HCT116 (cell line): ENCODE measurements around the gene NHERF1. TPM values are rescaled to one million over a fixed set of nuclear protein-coding genes. Genes with fewer than 3 reads are reported as not detected.

Experiments
- ATAC-seq: fragments of 200-7000 bp; cut with Tn5 transposase; 2 replicates; pipeline ENCODE4 v1.9.1; 2020; ENCODE audit warnings: mild to moderate bottlenecking, moderate library complexity
- BruUV-seq: library from RNA; stranded (reverse); fragments of 400-500 nt; replicated peaks from 2 replicates; lab custom pipeline; 2021; lab: Mats Ljungman, UMichigan
- CTCF ChIA-PET: fragments of 300-600 bp; sonication (Branson Sonifier 250); formaldehyde crosslinking; loops from one replicate; lab custom pipeline; 2021; ENCODE audit warnings: antibody characterized with exemption; lab: Charles Lee
- POLR2A ChIA-PET: fragments of 300-600, 350-600 bp; sonication (Branson Sonifier 250); formaldehyde crosslinking; loops from one replicate; lab custom pipeline; 2021; ENCODE audit warnings: antibody characterized with exemption; lab: Charles Lee
- RAD21 ChIA-PET, 2 experiments: fragments of 300-600 bp; sonication (Branson Sonifier 250); formaldehyde crosslinking; loops; one replicate each; lab custom pipeline; 2023; ENCODE audit warnings: low total read pairs in 2 of 2; ENCODE audit not compliant: uncharacterized antibody in 2 of 2, unreplicated experiment in 2 of 2, low non-redundant PET in 1 of 2; lab: Charles Lee
- DNase-seq: peaks from one replicate; pipeline ENCODE4 v3.0.0-alpha.2; 2010; ENCODE audit warnings: low read depth, low spot score
- H2AFZ ChIP-seq: fragments of 200-600 bp; shearing (Covaris generic), sonication (generic); 2 replicates; pipeline ENCODE4 v1.6.1; 2017; ENCODE audit warnings: low read depth, mixed run types, mixed read lengths, antibody characterized with exemption, low read length; ENCODE audit not compliant: poor library complexity, severe bottlenecking
- H3K27ac ChIP-seq: 2 replicates; pipeline ENCODE4 v1.5.1; 2012; ENCODE audit warnings: low read depth, low read length
- H3K27me3 ChIP-seq: fragments of 200-600 bp; sonication (generic); 2 replicates; pipeline ENCODE4 v1.6.1; 2016; ENCODE audit warnings: mixed run types, low read length, mixed read lengths; ENCODE audit not compliant: insufficient read depth
- H3K36me3 ChIP-seq, 2 experiments: fragments of 200-500 bp in 1 of 2; fragments of 200-600 bp in 1 of 2; sonication (Bioruptor generic) in 1 of 2; sonication (generic) in 1 of 2; 2 replicates each; pipeline versions ENCODE4 v1.5.1 to v1.6.1; 2014 to 2016; ENCODE audit warnings: low read length in 2 of 2, inconsistent platforms in 1 of 2, mixed read lengths in 1 of 2, mixed run types in 1 of 2; ENCODE audit not compliant: insufficient read depth in 2 of 2, control insufficient read depth in 1 of 2
- H3K4me1 ChIP-seq, 2 experiments: fragments of 200-600 bp in 1 of 2; sonication (generic) in 1 of 2; 2 replicates each; pipeline versions ENCODE4 v1.5.1 to v1.6.1; 2012 to 2017; ENCODE audit warnings: low read length in 2 of 2, inconsistent platforms in 1 of 2, mild to moderate bottlenecking in 1 of 2, mixed read lengths in 1 of 2, mixed run types in 1 of 2, moderate library complexity in 1 of 2; ENCODE audit not compliant: insufficient read depth in 2 of 2, control insufficient read depth in 1 of 2
- H3K4me2 ChIP-seq: fragments of 200-600 bp; sonication (generic); 2 replicates; pipeline ENCODE4 v1.6.1; 2017; ENCODE audit warnings: mixed run types, low read length, mixed read lengths
- H3K4me3 ChIP-seq, 2 experiments: fragments of 200-600 bp in 1 of 2; sonication (generic) in 1 of 2; replicated peaks in 1 of 2; 2 replicates each; pipeline ENCODE4 v1.5.1; 2011 to 2016; ENCODE audit warnings: low read length in 2 of 2, control low read depth in 1 of 2, low read depth in 1 of 2, mild to moderate bottlenecking in 1 of 2, mixed read lengths in 1 of 2, mixed run types in 1 of 2
- H3K79me2 ChIP-seq: fragments of 200-600 bp; sonication (generic); 2 replicates; pipeline ENCODE4 v1.6.1; 2017; ENCODE audit warnings: mild to moderate bottlenecking, mixed run types, low read length, moderate library complexity, mixed read lengths; ENCODE audit not compliant: insufficient read depth
- H3K9ac ChIP-seq: fragments of 200-600 bp; sonication (generic); 2 replicates; pipeline ENCODE4 v1.6.1; 2016; ENCODE audit warnings: low read length, mixed read lengths
- H3K9me2 ChIP-seq: fragments of 200-600 bp; sonication (generic), shearing (Covaris generic); 2 replicates; pipeline ENCODE4 v1.6.1; 2017; ENCODE audit warnings: mixed run types, mild to moderate bottlenecking, moderate library complexity; ENCODE audit not compliant: insufficient read depth
- H3K9me3 ChIP-seq, 2 experiments: fragments of 200-500 bp in 1 of 2; fragments of 200-600 bp in 1 of 2; sonication (Bioruptor generic) in 1 of 2; sonication (generic) in 1 of 2; 2 replicates each; pipeline ENCODE4 v1.6.1; 2014 to 2017; ENCODE audit warnings: low read length in 2 of 2, mixed read lengths in 2 of 2, inconsistent platforms in 1 of 2, low read depth in 1 of 2, mild to moderate bottlenecking in 1 of 2, mixed run types in 1 of 2, moderate library complexity in 1 of 2; ENCODE audit not compliant: control insufficient read depth in 1 of 2, insufficient read depth in 1 of 2
- H4K20me1 ChIP-seq: fragments of 200-600 bp; sonication (generic), shearing (Covaris generic); 2 replicates; pipeline ENCODE4 v1.6.1; 2017; ENCODE audit warnings: mixed run types, mild to moderate bottlenecking, moderate library complexity; ENCODE audit not compliant: insufficient read depth
- ATF3 ChIP-seq: IDR thresholded peaks from 2 replicates; pipeline ENCODE4 v1.6.1; 2012
- CBX3 ChIP-seq: IDR thresholded peaks from 2 replicates; pipeline ENCODE4 v1.6.1; 2012; ENCODE audit warnings: low read depth
- CEBPB ChIP-seq: IDR thresholded peaks from 2 replicates; pipeline ENCODE4 v1.6.1; 2012; ENCODE audit warnings: low read depth
- EGR1 ChIP-seq: IDR thresholded peaks from 2 replicates; pipeline ENCODE4 v1.6.1; 2012; ENCODE audit warnings: low read depth
- ELF1 ChIP-seq: IDR thresholded peaks from 2 replicates; pipeline ENCODE4 v1.6.1; 2012; ENCODE audit warnings: low read depth, borderline replicate concordance
- EZH2 ChIP-seq: fragments of 200-600 bp; sonication (generic); IDR thresholded peaks from 2 replicates; pipeline ENCODE4 v1.6.1; 2017; ENCODE audit warnings: antibody characterized with exemption, mixed run types
- MAX ChIP-seq: IDR thresholded peaks from 2 replicates; pipeline ENCODE4 v1.6.1; 2012
- POLR2A ChIP-seq: IDR thresholded peaks from 2 replicates; pipeline ENCODE4 v1.7.0; 2011; ENCODE audit warnings: borderline replicate concordance; ENCODE audit not compliant: insufficient read depth, insufficient read length; ENCODE audit errors: extremely low read depth
- POLR2AphosphoS5 ChIP-seq: IDR thresholded peaks from 2 replicates; pipeline ENCODE4 v1.6.1; 2011; ENCODE audit warnings: mild to moderate bottlenecking, low read depth, low read length, moderate library complexity
- RAD21 ChIP-seq: IDR thresholded peaks from 2 replicates; pipeline ENCODE4 v1.6.1; 2012; ENCODE audit warnings: low read depth, mild to moderate bottlenecking
- REST ChIP-seq: IDR thresholded peaks from 2 replicates; pipeline ENCODE4 v1.6.1; 2012; ENCODE audit warnings: low read depth
- SIN3A ChIP-seq: IDR thresholded peaks from 2 replicates; pipeline ENCODE4 v1.6.1; 2012; ENCODE audit warnings: low read depth
- SP1 ChIP-seq: IDR thresholded peaks from 2 replicates; pipeline ENCODE4 v1.6.1; 2012; ENCODE audit warnings: low read depth
- SRF ChIP-seq: IDR thresholded peaks from 2 replicates; pipeline ENCODE4 v1.6.1; 2012; ENCODE audit warnings: low read depth
- TCF7L2 ChIP-seq: IDR thresholded peaks from 2 replicates; pipeline ENCODE4 v1.7.0; 2011; ENCODE audit warnings: borderline replicate concordance, inconsistent platforms; ENCODE audit not compliant: insufficient read depth, insufficient read length; ENCODE audit errors: extremely low read depth
- ZNF274 ChIP-seq: fragments of 200-500 bp; sonication (Bioruptor generic); IDR thresholded peaks from 2 replicates; pipeline ENCODE4 v1.6.1; 2014; ENCODE audit warnings: mild to moderate bottlenecking, low read depth, low read length, inconsistent platforms
- intact Hi-C: fragments of 100-400 bp; cut with micrococcal nuclease; formaldehyde crosslinking; loops from 2 replicates; pipeline ENCODE4 v1.10.0; 2022
- total RNA-seq: library from RNA; stranded (reverse); gene quantifications from one replicate; pipeline ENCODE4 v1.2.1, GENCODE V29; 2021; ENCODE audit not compliant: unreplicated experiment

NHERF1 gene
- total RNA-seq, 1 experiment from 2014 or later: 129 TPM

GRCh38 chr17:74804683-74805082, 56.3 kb downstream of the NHERF1 start:
- Histone ChIP-seq H2AFZ (no peak overlapping the region), H3K9me3 (no peaks in the 10 kb centered on the region), H4K20me1 (no peaks in the 10 kb centered on the region), H3K4me1 (peaks cover 0 to 7% of the 10 kb centered on the region in 2 experiments; a peak in 1 of 4 replicates), H3K36me3 (0 out of 4 replicates have a peak, but pooled peaks cover 0 to 7% of the 10 kb centered on the region in 2 experiments), H3K9ac (no peak overlapping the region), H3K4me2 (no peak overlapping the region), H3K79me2 (no peaks in the 10 kb centered on the region), H3K27ac (no peak overlapping the region), H3K9me2 (no peaks in the 10 kb centered on the region), H3K27me3 (no peaks in the 10 kb centered on the region), H3K4me3 (no peak overlapping the region)
- no peak for ATAC-seq
- RAD21 ChIA-PET: no interaction called here
- BruUV-seq: no TSS peak
- intact Hi-C loops: no loop called here
- no peak for DNase-seq
- POLR2A ChIA-PET: no interaction called here
- TF ChIP-seq CBX3 (no peak), CEBPB (no peak), EZH2 (no peak), MAX (no peak), RAD21 (no peak), EGR1 (no peak), SP1 (no peak), ATF3 (no peak), POLR2AphosphoS5 (no peak), POLR2A (no peak), TCF7L2 (no peak), ZNF274 (no peak), SIN3A (no peak), ELF1 (no peak), REST (no peak), SRF (no peak)
- CTCF ChIA-PET: interaction anchor here (1.6 kb wide), 1 partner anchor 12 kb away, joined by 3 read pairs; no protein-coding TSS in a partner anchor
